Measurements from ENCODE around the gene SIX3. TPM values are rescaled to one million over a fixed set of nuclear protein-coding genes. Genes with fewer than 3 reads are reported as not detected.
A peak's percentile ranks its signal among the peaks of the same experiment; 100 is the strongest.

SIX3 gene
- total RNA-seq, 8 experiments from 2014 or later = 0.08 to 0.47 (median 0.22) TPM; not detected in 4

DNA sequence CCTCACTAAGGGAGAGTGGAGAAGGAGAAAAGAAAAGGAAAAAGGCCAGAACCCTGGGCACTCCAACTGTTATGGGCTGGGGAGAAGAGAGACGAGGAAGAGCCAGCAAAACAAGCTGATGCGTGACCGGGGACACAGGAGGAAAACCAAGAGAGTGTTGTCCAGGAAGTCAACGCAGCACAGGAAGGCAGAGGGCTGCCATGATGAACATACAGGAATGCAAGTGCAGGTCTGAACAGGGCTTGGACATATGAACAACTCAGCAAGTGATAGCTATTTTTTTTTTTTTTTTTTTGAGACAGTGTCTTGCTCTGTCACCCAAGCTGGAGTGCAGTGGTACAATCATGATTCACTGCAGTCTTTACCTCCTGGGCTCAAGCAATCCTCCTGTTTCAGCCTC lies 28.4 kb downstream of the SIX3 start:
- WGBS, 10 experiments = 80 to 100% (median 89%) methylated on average over 1 to 4 of the region's 4 CpGs; no CpG with 5 or more reads in 2 of the 10 experiments

DNA sequence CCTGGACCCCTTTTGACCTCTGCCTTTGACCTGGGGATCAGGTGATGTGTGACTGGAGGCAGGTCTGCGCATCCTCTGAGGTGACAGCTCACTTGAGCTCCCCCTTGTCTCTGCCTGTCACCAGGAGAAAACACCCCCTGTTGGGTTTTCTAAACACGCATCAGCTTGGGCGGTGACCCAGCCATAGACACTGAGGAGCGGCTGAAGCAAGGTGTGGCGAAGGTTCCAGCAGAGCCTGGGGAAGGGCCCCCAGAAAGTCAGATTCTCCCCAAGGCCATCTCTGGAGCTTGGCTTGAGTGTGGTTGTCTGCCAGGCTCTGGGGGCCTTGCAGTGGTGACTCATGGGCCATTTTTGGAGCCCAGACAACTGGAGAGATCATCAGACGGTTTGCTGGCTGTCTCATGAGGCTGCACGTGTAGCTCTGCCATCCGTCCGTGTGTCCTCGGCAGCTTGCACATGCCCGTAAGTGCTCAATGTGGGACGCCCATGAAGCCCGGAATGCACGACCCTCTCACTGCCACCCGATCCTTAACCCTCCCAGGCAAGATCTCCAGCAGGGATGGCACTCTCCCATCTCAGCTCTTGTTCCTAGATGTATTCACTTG lies 29.4 kb downstream of the SIX3 start:
- 80 to 100% (median 87%) methylated on average over 1 to 12 of the region's 15 CpGs; no CpG with 5 or more reads in 3 of the 10 experiments for WGBS, 10 experiments
- no peak for ATAC-seq (replicated peaks in 6 of 8)
- in situ Hi-C loops (cut with MboI; ENCODE audit: low pct_unique_long_range_greater_than_20kb in 2 of 9, low sequenced_read_pairs in 9 of 9, unreplicated experiment in 9 of 9) = loop anchor here in 6 of 9 experiments (10.0 to 25.0 kb wide), 4 partner anchors 484 to 934 kb away; no protein-coding TSS in a partner anchor
- Histone ChIP-seq H3K4me3 (no peak overlapping the region), H3K27ac (no peak overlapping the region), H3K4me1 (replicated peaks in 1 of 2) (peaks cover 0 to 6% of the 10 kb centered on the region in 2 donors)

More for the DNA sequence above, 28.4 kb downstream of the SIX3 start:
- no peak for ATAC-seq (replicated peaks in 6 of 8)
- H3K27ac ChIP-seq = no peak overlapping the region
- in situ Hi-C loops (cut with MboI; ENCODE audit: low pct_unique_long_range_greater_than_20kb in 2 of 9, low sequenced_read_pairs in 9 of 9, unreplicated experiment in 9 of 9) = loop anchor here in 6 of 9 experiments (10.0 to 25.0 kb wide), 4 partner anchors 483 to 933 kb away; no protein-coding TSS in a partner anchor
- no peak overlapping the region for H3K4me3 ChIP-seq
- H3K4me1 ChIP-seq (replicated peaks in 1 of 2) = peaks cover 0 to 6% of the 10 kb centered on the region in 2 donors

DNA sequence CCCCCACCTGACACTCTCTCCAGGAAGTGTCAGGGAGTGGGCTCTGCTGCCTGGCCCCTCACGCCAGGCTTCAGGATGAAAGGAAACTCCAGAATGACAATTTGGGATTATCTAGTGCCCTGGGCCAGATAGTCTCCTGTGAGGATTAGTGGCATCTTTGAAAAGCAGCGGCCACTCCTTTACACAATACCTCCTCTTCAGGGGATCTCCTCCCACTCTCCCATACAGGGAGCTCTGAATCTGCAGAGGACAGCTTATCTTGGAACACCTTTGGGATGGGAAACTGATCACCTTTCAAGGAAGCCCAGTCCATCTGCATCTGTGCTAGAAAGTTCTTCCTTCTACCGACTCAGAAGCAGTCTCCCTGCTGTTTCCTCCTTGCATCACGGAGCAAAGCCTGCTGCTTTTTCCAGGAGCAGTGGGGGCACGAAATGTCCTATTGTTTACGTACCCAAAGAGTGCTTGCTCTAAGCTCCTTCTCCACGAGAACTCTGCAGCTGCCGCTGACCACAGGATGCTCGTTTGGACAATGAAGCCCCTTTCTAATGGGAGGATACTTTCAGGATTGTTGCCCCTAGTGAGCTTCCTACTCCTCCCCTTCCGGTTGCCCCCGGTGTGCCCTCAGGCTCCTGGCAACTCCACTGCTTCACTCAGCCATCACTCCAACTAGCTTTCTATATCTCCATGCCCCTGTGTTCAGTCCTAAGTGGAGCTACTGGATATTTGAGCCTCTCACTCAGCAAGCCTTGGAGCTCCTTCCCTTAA lies 31.5 kb downstream of the SIX3 start:
- Histone ChIP-seq H3K4me3 (no peak overlapping the region), H3K27ac (no peak overlapping the region), H3K4me1 (replicated peaks in 1 of 2) (peaks cover 0 to 6% of the 10 kb centered on the region in 2 donors)
- peak in 1 of 8 experiments; percentile 14 for ATAC-seq (replicated peaks in 6 of 8)
- 0 to 100% (median 44%) methylated on average over 1 to 8 of the region's 11 CpGs; no CpG with 5 or more reads in 3 of the 10 experiments for WGBS, 10 experiments
- in situ Hi-C loops (cut with MboI; ENCODE audit: low pct_unique_long_range_greater_than_20kb in 2 of 9, low sequenced_read_pairs in 9 of 9, unreplicated experiment in 9 of 9) = loop anchor here in 6 of 9 experiments (10.0 to 25.0 kb wide), 4 partner anchors 486 to 936 kb away; no protein-coding TSS in a partner anchor

DNA sequence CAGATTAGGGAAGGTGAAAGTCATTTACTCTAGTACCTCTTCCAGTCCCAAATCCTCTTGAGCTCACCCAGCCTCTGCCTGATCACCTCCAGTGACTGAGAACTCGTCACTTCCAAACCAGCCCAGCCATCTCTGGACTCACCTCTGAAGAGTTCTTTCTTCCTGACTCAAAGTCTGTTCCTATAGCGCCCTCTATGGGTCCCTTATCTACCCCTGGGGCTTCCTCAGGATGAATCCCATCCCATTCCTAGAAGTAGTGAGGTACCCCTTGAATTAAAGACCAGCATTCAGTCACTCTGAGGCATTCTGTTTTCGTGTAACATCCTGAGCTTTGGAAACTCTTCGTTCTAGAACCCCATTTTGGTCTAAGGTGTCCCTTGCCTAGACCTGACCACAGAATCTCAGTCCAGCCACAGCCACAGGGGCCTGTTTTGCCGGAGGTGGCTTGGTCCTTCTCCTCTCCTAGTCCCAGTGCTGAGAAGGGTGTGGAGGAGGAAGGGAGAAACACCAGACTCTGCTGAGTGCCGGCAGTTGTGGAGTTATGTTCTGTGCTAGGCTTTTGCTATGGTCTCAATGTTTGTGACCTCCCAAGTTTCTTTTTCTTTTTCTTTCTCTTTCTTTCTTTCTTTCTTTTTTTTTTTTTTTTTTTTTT lies 32.7 kb downstream of the SIX3 start:
- peak in 3 of 8 experiments; percentile 83 to 95 (median 90) for ATAC-seq (replicated peaks in 6 of 8)
- H3K27ac ChIP-seq = no peak overlapping the region
- WGBS, 10 experiments = 10 to 100% (median 48%) methylated on average over 1 to 4 of the region's 6 CpGs; no CpG with 5 or more reads in 1 of the 10 experiments
- no peak overlapping the region for H3K4me3 ChIP-seq
- in situ Hi-C loops (cut with MboI; ENCODE audit: low pct_unique_long_range_greater_than_20kb in 2 of 9, low sequenced_read_pairs in 9 of 9, unreplicated experiment in 9 of 9) = loop anchor here in 6 of 9 experiments (10.0 to 25.0 kb wide), 4 partner anchors 487 to 937 kb away; no protein-coding TSS in a partner anchor
- peaks cover 0 to 6% of the 10 kb centered on the region in 2 donors for H3K4me1 ChIP-seq (replicated peaks in 1 of 2)

DNA sequence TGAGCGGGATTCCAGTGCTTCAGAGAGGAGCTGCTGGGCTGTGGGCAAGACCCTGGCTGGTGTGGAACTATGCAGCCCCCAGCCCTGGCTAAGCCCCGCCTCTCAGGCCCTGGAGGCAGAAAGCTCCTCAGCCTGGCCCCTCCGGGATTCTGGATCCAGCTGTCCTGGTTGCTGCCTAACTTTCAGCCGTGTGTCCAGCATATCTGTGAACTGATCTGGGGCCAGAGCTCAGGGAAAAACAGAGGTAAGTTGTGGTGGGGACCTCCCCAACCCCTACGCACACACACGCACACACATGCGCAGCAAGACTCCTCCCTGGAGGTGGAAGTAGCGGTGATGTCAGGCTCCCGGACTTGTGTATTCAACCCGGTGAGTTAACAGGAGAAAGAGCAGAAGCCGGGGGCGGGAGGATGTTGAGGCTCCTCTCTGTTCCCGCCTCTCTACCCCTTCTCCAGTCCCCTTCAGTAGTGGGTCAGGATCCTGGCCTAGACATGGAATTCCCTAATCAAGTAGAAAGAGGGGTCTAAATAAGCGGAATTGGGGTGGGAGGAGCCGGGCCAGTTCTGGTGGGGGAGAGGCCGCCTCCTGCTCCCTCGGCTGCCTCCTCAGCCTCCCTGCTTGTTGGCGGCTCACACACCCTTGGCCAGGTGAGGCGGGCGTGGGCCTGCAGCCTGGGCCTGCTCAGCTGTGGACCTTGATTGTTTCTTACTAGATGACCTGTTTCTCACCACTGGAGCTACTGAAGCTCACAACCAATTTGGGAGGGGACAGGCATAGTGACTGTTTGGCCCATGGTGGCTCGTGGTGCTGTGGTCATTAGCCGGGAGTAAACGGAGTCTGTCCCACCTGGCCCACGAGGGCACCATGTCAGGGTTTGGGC lies 34.3 kb downstream of the SIX3 start:
- Histone ChIP-seq H3K4me3 (no peak overlapping the region), H3K4me1 (replicated peaks in 1 of 2) (peaks cover 0 to 6% of the 10 kb centered on the region in 2 donors), H3K27ac (no peak overlapping the region)
- ATAC-seq (replicated peaks in 6 of 8) = no peak
- in situ Hi-C loops (cut with MboI; ENCODE audit: low pct_unique_long_range_greater_than_20kb in 2 of 9, low sequenced_read_pairs in 9 of 9, unreplicated experiment in 9 of 9) = loop anchor here in 3 of 9 experiments (10.0 to 25.0 kb wide), 4 partner anchors 361 to 611 kb away; no protein-coding TSS in a partner anchor
- WGBS, 10 experiments = 42 to 92% (median 73%) methylated on average over 2 to 11 of the region's 24 CpGs; no CpG with 5 or more reads in 3 of the 10 experiments

DNA sequence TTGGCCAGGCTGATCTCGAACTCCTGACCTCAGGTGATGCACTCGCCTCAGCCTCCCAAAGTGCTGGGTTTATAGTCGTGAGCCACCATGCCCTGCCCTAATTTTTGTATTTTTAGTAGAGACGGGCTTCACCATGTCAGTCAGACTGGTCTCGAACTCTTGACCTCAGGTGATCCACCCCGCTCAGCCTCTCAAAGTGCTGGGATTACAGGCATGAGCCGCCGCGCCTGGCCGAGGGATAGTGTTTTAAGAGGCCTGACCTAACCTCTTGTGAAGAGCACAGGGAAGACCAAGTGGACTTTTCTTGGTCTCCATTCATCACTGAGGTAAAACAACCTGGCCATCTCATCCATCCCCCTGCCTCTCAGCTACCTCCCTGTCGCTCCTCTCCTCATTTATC lies 38.1 kb downstream of the SIX3 start:
- in situ Hi-C loops (cut with MboI; ENCODE audit: low pct_unique_long_range_greater_than_20kb in 2 of 9, low sequenced_read_pairs in 9 of 9, unreplicated experiment in 9 of 9) = loop anchor here in 3 of 9 experiments (10.0 to 25.0 kb wide), 4 partner anchors 358 to 608 kb away; no protein-coding TSS in a partner anchor
- 20 to 100% (median 82%) methylated on average over 1 to 6 of the region's 11 CpGs; no CpG with 5 or more reads in 4 of the 10 experiments for WGBS, 10 experiments
- no peak overlapping the region for H3K27ac ChIP-seq
- ATAC-seq (replicated peaks in 6 of 8) = no peak
- H3K4me1 ChIP-seq (replicated peaks in 1 of 2) = no peaks in the 10 kb centered on the region
- H3K4me3 ChIP-seq = no peak overlapping the region

DNA sequence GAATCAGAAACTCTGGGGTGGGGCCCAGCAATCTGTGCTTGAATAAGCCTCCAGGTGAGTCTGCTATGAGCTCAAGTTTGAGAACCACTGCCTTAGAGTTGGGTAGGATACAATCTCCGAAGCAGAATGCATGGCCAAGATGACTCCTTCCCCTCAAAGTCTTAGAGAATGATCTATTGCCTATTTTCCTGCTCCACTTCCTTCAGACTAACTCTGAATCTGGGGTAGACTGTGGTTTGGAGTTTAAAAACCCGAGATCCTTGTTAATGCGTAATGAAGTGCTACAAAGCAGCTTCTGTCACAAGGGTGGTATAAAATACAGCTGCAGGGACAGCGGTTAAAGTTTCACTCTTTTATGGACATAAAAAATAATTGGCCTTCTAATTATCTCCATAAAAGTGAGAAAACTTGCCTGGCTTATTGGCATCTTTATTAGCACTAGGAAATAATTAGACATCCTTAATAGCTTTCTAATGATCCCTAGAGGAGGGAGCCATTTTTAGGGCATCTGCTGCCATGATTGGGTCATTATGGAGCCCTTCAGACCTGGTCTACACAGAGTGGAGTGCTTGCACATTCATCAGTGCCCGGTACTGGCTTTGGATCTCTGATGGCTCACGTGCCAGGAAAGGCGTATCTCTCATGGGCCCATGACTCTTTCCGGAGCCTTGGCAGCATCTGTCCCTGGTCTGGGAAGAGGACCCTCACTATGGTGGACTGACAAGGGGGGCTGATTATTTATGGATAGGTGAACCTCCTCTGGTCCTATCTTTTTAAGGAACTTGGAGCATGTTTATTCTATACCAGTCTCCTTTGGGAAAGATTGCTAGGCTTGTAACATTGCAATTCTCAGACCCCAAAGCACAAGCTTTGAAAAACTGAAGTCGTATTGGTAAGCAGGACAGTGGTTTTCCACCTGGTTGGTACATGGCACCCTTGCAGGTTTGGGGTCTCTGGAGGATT lies 39.5 kb downstream of the SIX3 start:
- peak in 1 of 8 experiments; percentile 27 for ATAC-seq (replicated peaks in 6 of 8)
- Histone ChIP-seq H3K4me3 (no peak overlapping the region), H3K4me1 (replicated peaks in 1 of 2) (no peaks in the 10 kb centered on the region), H3K27ac (no peak overlapping the region)
- 34 to 100% (median 57%) methylated on average over 1 to 5 of the region's 9 CpGs for WGBS, 10 experiments
- in situ Hi-C loops (cut with MboI; ENCODE audit: low pct_unique_long_range_greater_than_20kb in 2 of 9, low sequenced_read_pairs in 9 of 9, unreplicated experiment in 9 of 9) = loop anchor here in 8 of 9 experiments (10.0 to 25.0 kb wide), 4 partner anchors 356 to 606 kb away; no protein-coding TSS in a partner anchor

DNA sequence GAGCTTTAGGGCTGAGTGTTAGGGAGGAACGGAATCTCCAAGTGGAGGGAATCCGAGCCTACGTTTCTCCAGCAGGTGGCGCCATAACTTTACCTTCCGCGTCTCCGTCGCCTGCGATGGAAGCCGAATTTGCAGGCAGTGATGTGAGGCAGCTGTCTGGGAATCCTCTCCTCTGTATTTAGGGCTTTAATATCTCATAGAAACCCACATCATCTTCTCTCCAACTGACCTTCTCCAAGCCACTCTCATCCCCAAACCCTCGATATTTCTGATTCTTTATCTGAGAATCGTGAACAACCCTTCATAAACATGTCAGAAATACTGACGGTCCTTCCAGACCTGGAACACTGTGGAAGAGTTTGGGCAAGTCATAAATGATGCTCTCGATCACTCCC lies 40.2 kb downstream of the SIX3 start:
- no peaks in the 10 kb centered on the region for H3K4me1 ChIP-seq (replicated peaks in 1 of 2)
- in situ Hi-C loops (cut with MboI; ENCODE audit: low pct_unique_long_range_greater_than_20kb in 2 of 9, low sequenced_read_pairs in 9 of 9, unreplicated experiment in 9 of 9) = loop anchor here in 8 of 9 experiments (10.0 to 25.0 kb wide), 4 partner anchors 356 to 606 kb away; no protein-coding TSS in a partner anchor
- H3K27ac ChIP-seq = no peak overlapping the region
- ATAC-seq (replicated peaks in 6 of 8) = peak; percentile 63 to 97 (median 82)
- 0 to 21% (median 8%) methylated on average over 2 to 12 of the region's 14 CpGs; no CpG with 5 or more reads in 3 of the 10 experiments for WGBS, 10 experiments
- no peak overlapping the region for H3K4me3 ChIP-seq

DNA sequence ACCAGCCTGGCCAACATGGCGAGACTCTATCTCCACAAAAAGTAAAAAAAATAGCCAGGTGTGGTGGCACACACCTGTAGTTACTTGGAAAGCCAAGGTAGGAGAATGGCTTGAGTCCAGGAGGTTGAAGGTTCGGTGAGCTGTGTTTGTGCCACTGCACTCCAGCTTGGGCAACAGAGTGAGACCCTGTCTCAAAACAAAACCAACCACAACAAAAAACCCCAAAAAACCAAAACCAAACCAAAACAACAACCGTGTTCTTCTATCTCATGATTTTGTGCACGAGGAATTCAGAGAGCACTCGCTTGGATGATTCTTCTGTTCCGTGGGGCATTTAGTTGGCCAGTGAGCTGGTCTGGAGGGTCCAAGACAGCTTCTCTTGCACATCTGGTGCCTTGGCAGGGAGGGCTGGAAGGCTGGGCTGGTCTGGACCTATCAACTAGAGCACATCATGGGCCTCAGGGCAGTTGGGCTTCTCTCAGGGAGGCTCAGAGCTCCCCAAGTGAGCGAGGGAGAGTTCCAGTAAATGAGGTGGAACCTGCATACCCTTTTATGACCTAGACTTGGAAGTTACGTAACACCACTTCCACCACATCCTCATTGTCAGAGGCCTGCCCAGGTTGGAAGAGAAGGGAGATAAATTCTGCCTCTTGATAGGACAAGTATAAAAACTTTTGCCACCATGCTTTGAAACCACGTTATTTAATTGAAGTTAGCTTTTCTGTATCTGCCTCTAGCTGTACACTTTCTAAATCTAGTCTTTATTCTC lies 42.5 kb downstream of the SIX3 start:
- 20 to 83% (median 73%) methylated on average over 1 to 7 of the region's 9 CpGs; no CpG with 5 or more reads in 3 of the 10 experiments for WGBS, 10 experiments
- no peak overlapping the region for H3K27ac ChIP-seq
- ATAC-seq (replicated peaks in 6 of 8) = peak in 1 of 8 experiments; percentile 36
- H3K4me1 ChIP-seq (replicated peaks in 1 of 2) = no peaks in the 10 kb centered on the region
- in situ Hi-C loops (cut with MboI; ENCODE audit: low pct_unique_long_range_greater_than_20kb in 2 of 9, low sequenced_read_pairs in 9 of 9, unreplicated experiment in 9 of 9) = loop anchor here in 8 of 9 experiments (10.0 to 25.0 kb wide), 4 partner anchors 353 to 603 kb away; no protein-coding TSS in a partner anchor
- H3K4me3 ChIP-seq = no peak overlapping the region

DNA sequence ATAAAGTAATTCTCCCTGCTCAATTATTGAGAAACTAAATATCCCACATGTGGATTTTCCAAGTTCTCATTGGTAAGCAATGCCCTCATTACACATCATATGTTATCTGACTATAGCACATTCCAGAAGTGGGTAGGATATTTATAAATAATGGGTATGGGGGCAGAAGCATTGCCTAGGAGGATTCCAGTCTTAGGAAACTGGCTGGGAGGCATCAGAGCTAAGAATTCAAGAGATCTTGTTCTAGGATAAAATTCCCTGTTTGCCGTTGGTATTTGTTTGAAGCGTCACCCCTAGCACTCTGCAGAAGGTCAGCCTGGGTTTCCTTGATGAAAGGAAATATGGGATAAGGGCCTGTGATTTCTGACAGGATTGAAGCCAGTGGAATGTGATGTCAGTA lies 47.7 kb downstream of the SIX3 start:
- 83 to 100% (median 97%) methylated on average over 1 to 2 of the region's 2 CpGs; no CpG with 5 or more reads in 2 of the 10 experiments for WGBS, 10 experiments
- ATAC-seq (replicated peaks in 6 of 8) = no peak
- in situ Hi-C loops (cut with MboI; ENCODE audit: low pct_unique_long_range_greater_than_20kb in 2 of 9, low sequenced_read_pairs in 9 of 9, unreplicated experiment in 9 of 9) = loop anchor here in 8 of 9 experiments (10.0 to 25.0 kb wide), 4 partner anchors 348 to 598 kb away; no protein-coding TSS in a partner anchor
- Histone ChIP-seq H3K4me1 (replicated peaks in 1 of 2) (no peaks in the 10 kb centered on the region), H3K4me3 (no peak overlapping the region), H3K27ac (no peak overlapping the region)
